HAP-1 (cell line): Measurements from ENCODE around the gene IL24.

Experiments
- DNase-seq, 2 experiments: peaks; one replicate each; pipeline ENCODE4 v3.0.0-alpha.2; 2016 to 2020; ENCODE audit warnings: low spot score in 2 of 2
- H3K27me3 ChIP-seq: fragments of 250-450 bp; sonication (Bioruptor Pico); 2 replicates; pipeline ENCODE4 v1.5.1; 2020; ENCODE audit warnings: low read depth, mild to moderate bottlenecking, moderate library complexity
- H3K36me3 ChIP-seq: fragments of 250-450 bp; sonication (Bioruptor Pico); replicated peaks from 2 replicates; pipeline ENCODE4 v1.5.1; 2020; ENCODE audit warnings: mild to moderate bottlenecking
- H3K4me1 ChIP-seq: fragments of 250-450 bp; sonication (Bioruptor Pico); 2 replicates; pipeline ENCODE4 v1.5.1; 2020; ENCODE audit warnings: mild to moderate bottlenecking
- H3K4me3 ChIP-seq: fragments of 250-450 bp; sonication (Bioruptor Pico); 2 replicates; pipeline ENCODE4 v1.5.1; 2020; ENCODE audit warnings: mild to moderate bottlenecking, moderate library complexity
- H3K9me3 ChIP-seq: fragments of 250-450 bp; sonication (Bioruptor Pico); 2 replicates; pipeline ENCODE4 v1.5.1; 2020; ENCODE audit warnings: mild to moderate bottlenecking, moderate library complexity
- in situ Hi-C: fragments of 300-500 bp; cut with MboI; formaldehyde crosslinking; loops from 3 replicates; pipeline ENCODE4 v1.14.3; 2020; ENCODE audit warnings: low sequenced_read_pairs, inconsistent platforms, mixed read lengths

Gene IL24

DNA sequence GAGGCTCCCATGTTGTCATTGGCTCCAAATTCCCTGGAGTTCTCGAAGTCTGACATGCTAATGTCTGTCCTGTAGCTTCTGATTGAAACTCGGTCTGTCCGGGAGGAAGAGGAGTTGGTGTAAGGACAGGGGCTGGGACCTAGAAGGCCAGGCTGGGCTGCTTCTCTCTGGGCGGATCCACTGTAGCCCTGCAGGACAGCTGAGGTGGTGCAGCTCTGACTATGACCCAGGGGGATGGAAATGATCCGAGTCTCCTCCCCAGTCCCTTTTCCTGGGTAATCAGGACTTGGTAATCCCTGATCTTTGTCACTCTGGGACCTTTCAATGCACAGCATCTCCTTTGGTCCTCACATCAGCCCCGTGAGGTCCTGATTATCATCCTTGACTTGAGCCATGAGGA is 34.5 kb downstream of the IL24 start:
- no peak for DNase-seq
- in situ Hi-C loops = no loop called here
- Histone ChIP-seq H3K9me3 (no peaks in the 10 kb centered on the region), H3K27me3 (no peaks in the 10 kb centered on the region), H3K4me3 (no peak overlapping the region), H3K4me1 (no peaks in the 10 kb centered on the region), H3K36me3 (no peaks in the 10 kb centered on the region)

GRCh38 chr1:206932177-206932576 is 34.9 kb downstream of the IL24 start:
- Histone ChIP-seq H3K27me3 (no peaks in the 10 kb centered on the region), H3K4me1 (no peaks in the 10 kb centered on the region), H3K4me3 (no peak overlapping the region), H3K9me3 (no peaks in the 10 kb centered on the region), H3K36me3 (no peaks in the 10 kb centered on the region)
- in situ Hi-C loops = no loop called here
- DNase-seq = no peak

GRCh38 chr1:206933333-206933945 is 36.2 kb downstream of the IL24 start:
- DNase-seq = peak in 1 of 2 experiments; percentile 66
- Histone ChIP-seq H3K4me1 (no peaks in the 10 kb centered on the region), H3K27me3 (no peaks in the 10 kb centered on the region), H3K4me3 (no peak overlapping the region), H3K9me3 (no peaks in the 10 kb centered on the region), H3K36me3 (no peaks in the 10 kb centered on the region)
- in situ Hi-C loops = no loop called here

DNA sequence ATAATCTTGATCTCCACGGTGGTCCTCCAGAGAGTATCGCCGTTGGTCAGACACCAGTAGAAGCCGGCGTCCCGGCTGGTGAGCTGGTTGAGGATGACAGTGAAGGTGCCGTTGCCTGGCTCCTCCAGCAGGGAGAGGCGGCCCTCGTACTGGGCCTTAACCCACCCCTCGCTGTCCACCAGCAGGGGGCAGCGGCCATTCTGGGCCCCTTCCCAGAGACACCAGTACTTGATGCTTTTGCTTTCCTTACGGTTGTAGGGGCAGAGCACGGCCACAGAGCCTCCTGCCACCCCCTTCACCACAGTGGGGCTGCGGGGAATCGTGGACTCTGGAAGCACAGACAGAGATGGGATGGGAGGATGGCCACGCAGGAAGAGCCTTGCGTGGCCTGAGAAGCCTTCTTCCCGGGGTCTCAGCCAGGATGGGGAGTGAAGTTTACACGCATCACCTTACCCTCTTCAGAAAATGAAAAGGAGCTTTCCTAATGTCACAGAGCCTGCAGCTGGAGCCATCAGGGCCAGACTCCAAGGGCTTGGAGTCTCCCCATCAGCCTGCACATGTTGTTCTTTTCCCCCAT is 38.3 kb downstream of the IL24 start:
- H3K27me3 ChIP-seq = no peaks in the 10 kb centered on the region
- no peaks in the 10 kb centered on the region for H3K36me3 ChIP-seq
- H3K9me3 ChIP-seq = no peaks in the 10 kb centered on the region
- no peaks in the 10 kb centered on the region for H3K4me1 ChIP-seq
- in situ Hi-C loops = no loop called here
- peak; percentile 8 to 72 for DNase-seq
- H3K4me3 ChIP-seq = no peak overlapping the region

DNA sequence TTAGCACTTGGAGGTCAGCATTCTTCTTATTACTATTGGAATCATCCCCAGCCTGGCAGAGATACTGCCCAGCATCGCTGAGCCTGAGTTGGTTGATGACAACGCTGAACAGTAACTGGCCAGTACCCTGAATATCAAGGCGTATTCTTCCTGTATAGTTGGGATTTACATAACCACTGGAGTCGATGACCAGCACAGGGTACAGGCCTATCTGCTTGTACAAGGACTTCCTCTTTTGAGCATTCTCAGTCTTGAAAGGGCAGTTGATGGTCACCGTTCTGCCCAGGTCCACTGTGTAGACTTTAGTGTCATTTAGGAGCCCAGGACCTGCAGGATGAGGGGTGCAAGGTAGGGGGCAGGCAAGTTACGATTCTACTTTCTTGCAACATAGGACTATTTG is 40.2 kb downstream of the IL24 start:
- H3K4me3 ChIP-seq = no peak overlapping the region
- DNase-seq = no peak
- no peaks in the 10 kb centered on the region for H3K4me1 ChIP-seq
- in situ Hi-C loops = no loop called here
- no peaks in the 10 kb centered on the region for H3K27me3 ChIP-seq
- no peaks in the 10 kb centered on the region for H3K36me3 ChIP-seq
- H3K9me3 ChIP-seq = no peaks in the 10 kb centered on the region

- H3K36me3 ChIP-seq = no peaks in the 10 kb centered on the region
- no peak overlapping the region for H3K4me3 ChIP-seq
- no peaks in the 10 kb centered on the region for H3K27me3 ChIP-seq
- no peak for DNase-seq
- no peaks in the 10 kb centered on the region for H3K9me3 ChIP-seq
- H3K4me1 ChIP-seq = no peaks in the 10 kb centered on the region
- in situ Hi-C loops = no loop called here
Measured at GRCh38 chr1:206939131-206939530, 41.9 kb downstream of the IL24 start.

- no peaks in the 10 kb centered on the region; the same call in 1 of the 2 replicates for H3K27me3 ChIP-seq
- in situ Hi-C loops = no loop called here
- no peak for DNase-seq
- H3K9me3 ChIP-seq = no peaks in the 10 kb centered on the region
- H3K36me3 ChIP-seq = no peaks in the 10 kb centered on the region
- no peaks in the 10 kb centered on the region for H3K4me1 ChIP-seq
- no peak overlapping the region for H3K4me3 ChIP-seq
Measured at GRCh38 chr1:206939841-206940587, 42.8 kb downstream of the IL24 start.

GRCh38 chr1:206940588-206940936 is 43.3 kb downstream of the IL24 start:
- Histone ChIP-seq H3K4me1 (no peaks in the 10 kb centered on the region), H3K4me3 (no peak overlapping the region), H3K27me3 (no peaks in the 10 kb centered on the region; the same call in 1 of the 2 replicates), H3K9me3 (no peaks in the 10 kb centered on the region), H3K36me3 (no peaks in the 10 kb centered on the region)
- DNase-seq = no peak
- in situ Hi-C loops = no loop called here

DNA sequence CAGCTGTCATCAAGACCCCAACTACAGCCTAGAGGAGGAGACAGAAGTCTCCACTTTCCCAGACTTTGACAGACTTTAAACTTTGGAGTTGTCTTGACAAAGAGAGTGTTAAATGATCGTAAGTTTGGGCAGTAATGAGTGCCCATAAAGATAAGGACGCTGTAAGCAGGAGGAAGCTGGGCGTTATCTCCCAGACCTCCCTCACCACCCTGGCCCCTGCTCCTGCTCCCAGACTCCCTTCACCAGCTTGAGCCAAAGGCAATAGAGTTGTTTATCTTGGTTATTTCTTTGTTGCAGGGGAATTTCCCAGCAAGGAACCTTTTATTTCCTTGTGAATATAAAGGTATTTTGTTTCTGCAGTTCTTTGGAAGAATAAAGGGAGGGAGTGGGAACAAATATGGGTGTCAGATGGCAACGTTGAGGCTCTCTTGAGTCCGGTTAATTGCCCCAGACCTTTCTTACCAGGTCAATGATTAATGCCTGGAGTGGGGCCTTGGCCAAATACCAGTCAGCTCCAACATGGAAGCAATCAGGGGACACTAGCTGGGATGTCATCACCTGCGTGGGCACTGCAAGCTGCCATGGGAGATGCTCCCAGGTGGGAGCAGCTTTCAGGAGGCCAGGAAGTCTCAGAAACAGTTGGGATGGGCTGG is 44.6 kb downstream of the IL24 start:
- H3K4me1 ChIP-seq = no peaks in the 10 kb centered on the region
- no peaks in the 10 kb centered on the region for H3K9me3 ChIP-seq
- DNase-seq = no peak
- no peak overlapping the region for H3K4me3 ChIP-seq
- no peaks in the 10 kb centered on the region; the same call in 1 of the 2 replicates for H3K27me3 ChIP-seq
- in situ Hi-C loops = no loop called here
- H3K36me3 ChIP-seq = no peaks in the 10 kb centered on the region

DNA sequence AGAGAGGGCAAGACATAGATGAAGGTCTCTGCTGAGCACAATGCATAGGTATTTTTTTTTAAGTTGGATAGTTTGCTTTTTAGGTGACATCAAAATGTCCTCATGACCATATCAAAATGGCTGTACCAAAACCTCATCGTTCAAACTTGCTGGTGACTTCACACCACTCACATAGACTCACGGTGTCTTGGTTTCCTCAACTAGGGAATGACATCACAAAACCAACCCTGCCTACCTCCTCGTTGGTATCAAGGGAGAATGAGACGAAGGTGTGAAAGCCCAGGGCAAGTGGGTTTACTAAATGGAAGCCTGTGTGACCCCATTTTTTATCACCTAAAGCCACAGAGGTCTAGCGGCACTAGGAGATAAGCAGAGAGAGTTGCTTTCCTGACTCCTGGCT is 47.5 kb downstream of the IL24 start:
- H3K36me3 ChIP-seq = no peaks in the 10 kb centered on the region
- in situ Hi-C loops = no loop called here
- H3K27me3 ChIP-seq = no peaks in the 10 kb centered on the region; the same call in 1 of the 2 replicates

GRCh38 chr1:206945779-206946178 is 48.5 kb downstream of the IL24 start:
- Histone ChIP-seq H3K27me3 (no peaks in the 10 kb centered on the region; the same call in 1 of the 2 replicates), H3K36me3 (no peaks in the 10 kb centered on the region), H3K4me3 (no peak overlapping the region), H3K9me3 (no peaks in the 10 kb centered on the region), H3K4me1 (no peaks in the 10 kb centered on the region)
- in situ Hi-C loops = no loop called here
- DNase-seq = no peak

More for the DNA sequence above, 47.5 kb downstream of the IL24 start:
- no peaks in the 10 kb centered on the region for H3K4me1 ChIP-seq
- no peak overlapping the region for H3K4me3 ChIP-seq
- DNase-seq = no peak
- no peaks in the 10 kb centered on the region for H3K9me3 ChIP-seq

- no peak within 1 kb of the TSS for H3K4me3 ChIP-seq
- H3K9me3 ChIP-seq = no peaks in the 10 kb centered on the region
- no peaks in the 10 kb centered on the region; the same call in 1 of the 2 replicates for H3K27me3 ChIP-seq
- H3K4me1 ChIP-seq = no peaks in the 10 kb centered on the region
- H3K36me3 ChIP-seq = no peaks in the 10 kb centered on the region
- no peak for DNase-seq
- in situ Hi-C loops = no loop called here
Measured at GRCh38 chr1:206946261-206946660, 49.0 kb downstream of the IL24 start, which contains the start of gene PIGR. TSS of gene PIGR (minus strand) at chr1:206946466. CDS start at chr1:206940531, 5,935 bp downstream.

DNA sequence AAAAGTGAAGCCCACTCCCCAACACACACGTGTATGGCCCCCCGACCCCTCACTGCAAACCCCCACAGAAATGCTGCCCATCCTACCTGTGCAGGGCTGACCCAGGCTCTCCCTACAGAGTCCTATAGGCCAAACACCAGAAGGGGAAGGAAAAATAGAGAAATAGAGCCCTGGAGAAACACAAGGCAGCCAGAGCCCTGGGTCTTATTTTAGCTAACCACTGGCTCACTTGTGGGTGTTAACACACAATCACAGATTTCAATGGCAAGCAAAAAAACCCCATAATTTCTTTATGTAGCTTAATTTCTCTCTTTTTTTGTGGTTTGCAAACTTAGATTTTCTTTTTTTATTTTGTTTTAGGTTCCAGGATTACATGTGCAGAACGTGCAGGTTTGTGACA is 50.0 kb downstream of the IL24 start:
- in situ Hi-C loops = no loop called here
- H3K27me3 ChIP-seq = no peaks in the 10 kb centered on the region; the same call in 1 of the 2 replicates
- H3K36me3 ChIP-seq = no peaks in the 10 kb centered on the region
- no peak for DNase-seq
- H3K4me1 ChIP-seq = no peaks in the 10 kb centered on the region
- H3K4me3 ChIP-seq = no peak overlapping the region
- no peaks in the 10 kb centered on the region for H3K9me3 ChIP-seq

DNA sequence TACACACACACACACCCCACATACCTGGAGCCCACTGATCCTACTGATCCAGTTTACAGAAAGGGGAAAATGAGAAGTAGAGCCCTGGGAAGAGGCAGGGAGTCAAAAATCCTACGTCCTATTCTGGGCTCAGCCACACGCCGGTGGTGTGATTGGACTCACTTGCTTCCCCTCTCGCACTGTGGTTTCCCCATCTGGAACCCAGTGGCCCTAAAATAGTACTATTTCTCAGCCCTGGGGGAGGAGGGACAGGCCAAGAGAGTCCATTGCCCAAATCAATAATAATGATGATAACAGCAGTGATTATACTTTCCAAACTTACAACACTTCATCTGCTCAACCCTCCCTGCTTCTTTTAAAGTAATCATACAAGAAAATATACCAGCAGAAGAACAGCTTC is 52.0 kb downstream of the IL24 start:
- Histone ChIP-seq H3K4me3 (no peak overlapping the region), H3K27me3 (no peaks in the 10 kb centered on the region; the same call in 1 of the 2 replicates), H3K9me3 (no peaks in the 10 kb centered on the region), H3K4me1 (no peaks in the 10 kb centered on the region), H3K36me3 (no peaks in the 10 kb centered on the region)
- no peak for DNase-seq
- in situ Hi-C loops = no loop called here
